ENCODE measurements around the gene ZNF783. TPM values are rescaled to one million over a fixed set of nuclear protein-coding genes. Genes with fewer than 3 reads are reported as not detected.

Gene ZNF783
- total RNA-seq, 6 experiments from 2014 or later = 7.8 to 8.9 (median 8.5) TPM

DNA sequence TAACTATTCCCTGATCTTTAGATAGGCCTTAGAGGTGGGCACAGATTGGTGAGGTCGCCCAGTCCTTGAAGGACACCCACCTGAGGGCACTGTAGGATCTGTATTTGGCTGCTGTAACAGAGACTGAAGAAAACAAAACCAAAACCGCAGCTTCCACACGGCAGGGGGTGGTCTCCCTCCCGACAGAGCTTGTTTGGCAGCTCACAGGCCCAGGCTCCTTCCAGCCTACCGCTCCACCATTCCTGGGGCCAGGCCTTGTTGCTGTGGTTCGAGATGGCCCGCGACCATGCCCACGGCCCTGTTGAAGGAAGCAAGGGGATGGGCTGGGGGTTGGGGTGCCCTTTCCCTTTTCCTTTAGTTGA lies 30.4 kb downstream of the ZNF783 start:
- H3K36me3 Mint-ChIP-seq (ENCODE audit: low read depth) = peaks cover 6% of the 10 kb centered on the region
- TF ChIP-seq, protein P1, sequence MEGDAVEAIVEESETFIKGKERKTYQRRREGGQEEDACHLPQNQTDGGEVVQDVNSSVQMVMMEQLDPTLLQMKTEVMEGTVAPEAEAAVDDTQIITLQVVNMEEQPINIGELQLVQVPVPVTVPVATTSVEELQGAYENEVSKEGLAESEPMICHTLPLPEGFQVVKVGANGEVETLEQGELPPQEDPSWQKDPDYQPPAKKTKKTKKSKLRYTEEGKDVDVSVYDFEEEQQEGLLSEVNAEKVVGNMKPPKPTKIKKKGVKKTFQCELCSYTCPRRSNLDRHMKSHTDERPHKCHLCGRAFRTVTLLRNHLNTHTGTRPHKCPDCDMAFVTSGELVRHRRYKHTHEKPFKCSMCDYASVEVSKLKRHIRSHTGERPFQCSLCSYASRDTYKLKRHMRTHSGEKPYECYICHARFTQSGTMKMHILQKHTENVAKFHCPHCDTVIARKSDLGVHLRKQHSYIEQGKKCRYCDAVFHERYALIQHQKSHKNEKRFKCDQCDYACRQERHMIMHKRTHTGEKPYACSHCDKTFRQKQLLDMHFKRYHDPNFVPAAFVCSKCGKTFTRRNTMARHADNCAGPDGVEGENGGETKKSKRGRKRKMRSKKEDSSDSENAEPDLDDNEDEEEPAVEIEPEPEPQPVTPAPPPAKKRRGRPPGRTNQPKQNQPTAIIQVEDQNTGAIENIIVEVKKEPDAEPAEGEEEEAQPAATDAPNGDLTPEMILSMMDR (IDR thresholded peaks at IDR 0.05) = no peak
- peaks cover 1% of the 10 kb centered on the region for H3K27me3 Mint-ChIP-seq (ENCODE audit: insufficient read depth)
- H3K27ac Mint-ChIP-seq = no peak overlapping the region
- H3K9me3 Mint-ChIP-seq = no peaks in the 10 kb centered on the region
- no peak for DNase-seq
- no peak overlapping the region for H3K4me3 Mint-ChIP-seq
- no peaks in the 10 kb centered on the region for H3K4me1 Mint-ChIP-seq (ENCODE audit: low read depth)

DNA sequence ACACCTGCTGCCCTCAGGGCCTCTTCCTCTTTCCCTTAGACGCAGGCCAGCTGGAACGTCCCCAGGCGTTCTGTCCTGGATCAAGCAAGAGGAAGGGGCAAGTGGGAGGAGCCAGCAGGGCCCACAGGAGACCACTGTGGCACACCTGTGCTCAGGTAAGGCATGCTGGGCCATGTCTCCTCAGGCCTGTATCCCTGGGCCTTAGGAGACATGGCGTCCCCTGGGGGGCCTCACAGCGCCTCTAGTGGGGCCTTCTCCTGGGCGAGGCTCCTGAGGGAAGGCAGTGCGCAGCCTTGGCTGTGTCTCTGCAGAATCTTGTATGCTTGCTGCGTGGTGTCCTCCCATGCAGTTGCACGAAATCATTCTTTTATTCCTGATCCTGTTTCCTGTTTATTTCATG lies 31.3 kb downstream of the ZNF783 start:
- H3K27ac Mint-ChIP-seq = no peak overlapping the region
- H3K4me3 Mint-ChIP-seq = no peak overlapping the region
- H3K36me3 Mint-ChIP-seq (ENCODE audit: low read depth) = peaks cover 11% of the 10 kb centered on the region
- H3K27me3 Mint-ChIP-seq (ENCODE audit: insufficient read depth) = peaks cover 1% of the 10 kb centered on the region
- no peaks in the 10 kb centered on the region for H3K4me1 Mint-ChIP-seq (ENCODE audit: low read depth)
- H3K9me3 Mint-ChIP-seq = no peaks in the 10 kb centered on the region
- no peak for DNase-seq
- TF ChIP-seq, protein P1 (IDR thresholded peaks at IDR 0.05) = no peak

DNA sequence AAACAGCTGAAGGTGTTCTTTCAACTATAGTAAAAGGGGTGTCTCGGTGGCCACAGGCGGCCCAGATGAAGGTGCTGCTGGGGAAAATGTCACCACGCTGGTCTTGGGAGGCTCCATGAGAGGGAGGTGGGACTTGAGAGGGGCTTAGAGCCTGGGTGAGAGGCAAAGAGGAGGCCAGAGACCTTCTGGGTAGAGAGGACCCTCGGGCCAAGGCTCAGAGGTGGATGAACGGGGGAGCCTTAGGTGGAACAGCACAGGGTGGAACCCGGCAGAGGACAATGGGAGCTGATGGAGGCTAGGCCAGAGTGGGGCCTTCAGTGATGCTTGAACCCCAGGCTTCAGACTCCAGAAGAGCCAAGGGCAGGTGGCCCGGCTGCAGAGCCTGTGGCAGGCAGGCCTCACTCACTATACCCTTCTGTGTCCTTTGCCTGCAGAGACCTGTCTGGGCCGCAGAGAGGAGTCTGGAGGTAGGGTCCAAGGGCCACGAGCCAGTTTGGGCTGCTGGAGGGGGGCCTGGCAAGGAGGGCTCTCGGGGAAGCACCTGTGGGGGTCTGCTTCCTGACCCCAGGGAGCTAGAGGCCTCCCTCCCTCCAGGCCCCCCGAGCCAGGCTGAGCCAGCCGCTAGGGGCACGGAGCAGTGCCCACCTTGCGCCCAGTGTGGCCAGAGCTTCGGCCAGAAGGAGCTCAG lies 32.1 kb downstream of the ZNF783 start:
- Mint-ChIP-seq H3K9me3 (no peaks in the 10 kb centered on the region), H3K27ac (no peak overlapping the region), H3K36me3 (ENCODE audit: low read depth) (peaks cover 11% of the 10 kb centered on the region), H3K27me3 (ENCODE audit: insufficient read depth) (peaks cover 1% of the 10 kb centered on the region), H3K4me3 (no peak overlapping the region), H3K4me1 (ENCODE audit: low read depth) (no peaks in the 10 kb centered on the region)
- TF ChIP-seq, protein P1 (IDR thresholded peaks at IDR 0.05) = no peak
- no peak for DNase-seq

DNA sequence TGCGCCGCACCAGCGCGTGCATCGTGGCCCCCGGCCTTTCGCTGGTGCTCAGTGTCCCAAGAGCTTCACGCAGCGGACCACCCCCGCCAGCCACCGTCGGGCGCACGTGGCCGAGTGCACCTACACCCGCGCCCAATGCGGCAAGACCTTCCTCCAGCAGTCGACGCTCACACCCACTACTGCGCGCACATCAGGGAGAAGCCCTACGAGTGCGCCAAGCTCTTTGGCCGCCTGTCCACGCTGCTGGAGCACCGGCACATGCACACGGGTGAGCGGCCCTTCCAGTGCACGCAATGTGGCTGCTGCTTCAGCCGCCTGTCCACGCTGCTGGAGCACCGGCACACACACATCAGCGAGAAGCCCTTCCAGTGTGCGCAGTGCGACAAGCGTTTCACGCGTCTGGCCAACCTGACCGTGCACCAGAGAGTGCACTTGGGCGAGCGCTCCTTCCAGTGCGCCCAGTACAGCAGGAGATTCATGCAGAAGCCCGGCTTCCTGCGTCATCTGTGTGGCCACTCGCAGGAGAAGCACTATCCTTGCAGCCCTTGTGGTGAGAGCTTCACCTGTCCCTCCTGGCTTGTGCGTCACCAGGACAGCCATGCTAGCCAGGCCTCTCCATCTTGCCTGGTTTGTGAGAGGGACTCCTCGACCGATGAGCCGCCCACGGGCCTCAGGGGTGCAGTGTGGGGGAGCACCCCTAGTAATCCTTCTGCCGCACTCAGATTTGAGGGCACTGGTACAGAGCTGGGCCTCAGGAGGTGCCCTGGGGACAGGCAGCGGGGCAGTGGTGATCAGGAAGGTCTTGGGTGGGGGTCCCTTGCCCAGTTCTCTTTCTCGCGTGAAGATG lies 32.9 kb downstream of the ZNF783 start:
- TF ChIP-seq, protein P1 (IDR thresholded peaks at IDR 0.05) = no peak
- H3K4me3 Mint-ChIP-seq = no peak overlapping the region
- peaks cover 1% of the 10 kb centered on the region for H3K27me3 Mint-ChIP-seq (ENCODE audit: insufficient read depth)
- H3K9me3 Mint-ChIP-seq = no peaks in the 10 kb centered on the region
- no peaks in the 10 kb centered on the region for H3K4me1 Mint-ChIP-seq (ENCODE audit: low read depth)
- H3K36me3 Mint-ChIP-seq (ENCODE audit: low read depth) = peaks cover 11% of the 10 kb centered on the region
- H3K27ac Mint-ChIP-seq = no peak overlapping the region
- no peak for DNase-seq

DNA sequence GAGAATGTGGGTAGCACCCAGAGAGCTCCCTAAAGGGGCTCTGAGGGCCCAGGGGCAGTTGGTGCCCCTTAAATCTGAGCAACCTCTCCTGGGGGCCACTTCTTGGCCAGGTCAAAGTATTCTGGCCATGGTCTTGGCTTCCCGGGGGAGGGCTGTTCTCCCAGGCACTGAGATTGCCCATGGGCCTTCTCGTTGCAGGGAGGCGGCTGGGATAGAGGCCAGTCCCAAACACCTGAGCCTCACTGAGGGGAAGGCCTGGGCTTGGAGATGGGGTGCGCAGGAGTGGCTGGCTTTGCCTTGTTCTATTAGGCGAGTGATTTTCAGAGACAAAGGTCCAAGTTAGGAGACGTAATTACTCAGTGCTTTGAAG lies 33.5 kb downstream of the ZNF783 start:
- Mint-ChIP-seq H3K4me3 (no peak overlapping the region), H3K27ac (no peak overlapping the region), H3K36me3 (ENCODE audit: low read depth) (peaks cover 11% of the 10 kb centered on the region), H3K27me3 (ENCODE audit: insufficient read depth) (peaks cover 6% of the 10 kb centered on the region), H3K4me1 (ENCODE audit: low read depth) (peaks cover 4% of the 10 kb centered on the region), H3K9me3 (no peaks in the 10 kb centered on the region)
- TF ChIP-seq, protein P1 (IDR thresholded peaks at IDR 0.05) = no peak
- no peak for DNase-seq
